Measurements from ENCODE around the gene ARHGEF35.

The ARHGEF35 gene

GRCh38 chr7:144144426-144144825 is 51.2 kb downstream of the ARHGEF35 start:
- DNase-seq (ENCODE audit: low read depth) = no peak
- TF ChIP-seq CTCF (IDR thresholded peaks at IDR 0.05; ENCODE audit: insufficient read depth, low read depth, low read length, missing control alignments) = no peak
- no peak overlapping the region for H3K4me3 ChIP-seq (ENCODE audit: low read depth, low read length)

GRCh38 chr7:144142187-144142586 is 53.4 kb downstream of the ARHGEF35 start:
- no peak for DNase-seq (ENCODE audit: low read depth)
- no peak for TF ChIP-seq CTCF (IDR thresholded peaks at IDR 0.05; ENCODE audit: insufficient read depth, low read depth, low read length, missing control alignments)
- H3K4me3 ChIP-seq (ENCODE audit: low read depth, low read length) = no peak overlapping the region

- no peak overlapping the region for H3K4me3 ChIP-seq (ENCODE audit: low read depth, low read length)
- TF ChIP-seq CTCF (IDR thresholded peaks at IDR 0.05; ENCODE audit: insufficient read depth, low read depth, low read length, missing control alignments) = no peak
- DNase-seq (ENCODE audit: low read depth) = no peak
Observed at GRCh38 chr7:144137501-144137900, 58.1 kb downstream of the ARHGEF35 start.
